Activated naive CD4-positive, alpha-beta T cell treated with anti-CD3 and anti-CD28 coated beads, Interleukin-2, amount 50 U/mL, for 72 hours (primary cell): ENCODE data around the gene SFXN3. TPM values are rescaled to one million over a fixed set of nuclear protein-coding genes. Genes with fewer than 3 reads are reported as not detected.
A peak's percentile ranks its signal among the peaks of the same experiment; 100 is the strongest.
"Not testable (repeated sequence)": the region's sequence is repeated elsewhere in the genome, so short reads cannot be mapped to it uniquely, and the experiment has no call there.

ENCODE experiments used
- ATAC-seq, 2 donors: fragments of 150-1000 bp; cut with Tn5 transposase; 2 replicates each; pipeline ENCODE4 v1.10.0; 2021; ENCODE audit warnings: mild to moderate bottlenecking in 2 of 2, moderate library complexity in 2 of 2
- DNase-seq, 2 donors: peaks; one replicate each; pipeline ENCODE4 v3.0.0; 2021 to 2022; ENCODE audit warnings: low spot score in 2 of 2
- H3K27ac Mint-ChIP-seq, 2 donors: one replicate each; pipeline ENCODE4 v1.8.0; 2022; ENCODE audit warnings: mild to moderate bottlenecking in 2 of 2, mixed read lengths in 2 of 2
- H3K36me3 Mint-ChIP-seq, 2 donors: one replicate each; pipeline ENCODE4 v1.8.0; 2022; ENCODE audit warnings: mixed read lengths in 2 of 2
- H3K9me3 Mint-ChIP-seq, 2 donors: one replicate each; pipeline ENCODE4 v1.8.0; 2022; ENCODE audit warnings: mixed read lengths in 2 of 2
- total RNA-seq, 2 donors: library from RNA; stranded (reverse); gene quantifications; one replicate each; pipeline ENCODE4 v1.2.3, GENCODE V29; 2022

The SFXN3 gene
- total RNA-seq, 2 donors from 2014 or later = 36.9 to 43.9 TPM

GRCh38 chr10:101022967-101023705, 7.9 kb upstream of the SFXN3 start:
- H3K9me3 Mint-ChIP-seq = no peaks in the 10 kb centered on the region
- DNase-seq (no peak), ATAC-seq (no peak)
- H3K36me3 Mint-ChIP-seq = no peaks in the 10 kb centered on the region
- H3K27ac Mint-ChIP-seq = peak overlapping the region in 1 of 2 donors; percentile 50

GRCh38 chr10:101027106-101027720, 3.8 kb upstream of the SFXN3 start:
- no peaks in the 10 kb centered on the region for H3K36me3 Mint-ChIP-seq
- no peak for ATAC-seq
- H3K9me3 Mint-ChIP-seq = no peaks in the 10 kb centered on the region
- H3K27ac Mint-ChIP-seq = no peak overlapping the region
- no peak for DNase-seq

- Mint-ChIP-seq H3K27ac (no peak overlapping the region), H3K9me3 (no peaks in the 10 kb centered on the region), H3K36me3 (no peaks in the 10 kb centered on the region)
- DNase-seq = no peak
- ATAC-seq = no peak
These were observed 2.3 kb upstream of the SFXN3 start for GRCh38 chr10:101028446-101029337.

DNA sequence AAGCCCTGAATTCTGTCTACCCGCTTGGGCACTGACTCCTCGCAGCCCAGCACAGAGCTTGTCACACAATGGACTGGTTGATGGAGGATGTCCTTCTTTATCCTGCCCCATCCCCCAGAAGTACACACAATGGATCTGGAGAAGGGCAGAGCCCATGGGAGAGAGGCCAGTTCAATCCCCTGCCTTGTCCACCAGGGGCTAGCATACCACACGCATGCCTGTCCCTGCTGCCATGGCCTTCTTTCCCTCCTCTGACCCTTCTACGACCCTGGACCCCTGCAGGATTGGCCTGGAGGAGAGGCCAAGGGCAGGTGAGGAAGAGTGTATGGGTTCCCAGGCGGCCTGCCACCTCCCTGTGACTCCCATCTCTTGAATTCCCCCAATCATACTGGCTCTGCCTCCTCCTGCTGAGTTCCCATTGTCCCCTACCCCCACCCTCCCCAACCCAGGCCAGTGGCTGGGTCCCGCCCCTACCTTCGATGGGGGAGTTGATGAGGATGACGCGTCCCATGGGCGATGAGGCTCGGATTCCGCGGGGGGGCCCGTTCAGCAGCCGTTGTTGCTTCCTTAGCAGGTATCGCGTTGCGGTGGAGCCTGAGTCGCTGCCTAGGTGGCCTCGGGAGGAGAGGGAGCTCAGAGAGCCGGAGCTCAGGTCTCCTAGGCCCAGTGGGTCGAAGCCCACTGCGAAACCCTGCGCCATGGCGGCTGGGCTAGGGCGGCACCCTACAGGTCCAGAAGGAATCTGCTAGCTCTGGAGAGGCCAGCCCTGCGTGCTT, 1.3 kb upstream of the SFXN3 start:
- Mint-ChIP-seq H3K27ac (no peak overlapping the region), H3K9me3 (no peaks in the 10 kb centered on the region), H3K36me3 (no peaks in the 10 kb centered on the region)
- DNase-seq (no peak), ATAC-seq (no peak)

- no peaks in the 10 kb centered on the region for H3K9me3 Mint-ChIP-seq
- no peaks in the 10 kb centered on the region for H3K36me3 Mint-ChIP-seq
- H3K27ac Mint-ChIP-seq = peak overlapping the region in 1 of 2 donors; percentile 86
- ATAC-seq (no peak), DNase-seq (no peak)
These were observed 422 bp upstream of the SFXN3 start for GRCh38 chr10:101030496-101031127.

DNA sequence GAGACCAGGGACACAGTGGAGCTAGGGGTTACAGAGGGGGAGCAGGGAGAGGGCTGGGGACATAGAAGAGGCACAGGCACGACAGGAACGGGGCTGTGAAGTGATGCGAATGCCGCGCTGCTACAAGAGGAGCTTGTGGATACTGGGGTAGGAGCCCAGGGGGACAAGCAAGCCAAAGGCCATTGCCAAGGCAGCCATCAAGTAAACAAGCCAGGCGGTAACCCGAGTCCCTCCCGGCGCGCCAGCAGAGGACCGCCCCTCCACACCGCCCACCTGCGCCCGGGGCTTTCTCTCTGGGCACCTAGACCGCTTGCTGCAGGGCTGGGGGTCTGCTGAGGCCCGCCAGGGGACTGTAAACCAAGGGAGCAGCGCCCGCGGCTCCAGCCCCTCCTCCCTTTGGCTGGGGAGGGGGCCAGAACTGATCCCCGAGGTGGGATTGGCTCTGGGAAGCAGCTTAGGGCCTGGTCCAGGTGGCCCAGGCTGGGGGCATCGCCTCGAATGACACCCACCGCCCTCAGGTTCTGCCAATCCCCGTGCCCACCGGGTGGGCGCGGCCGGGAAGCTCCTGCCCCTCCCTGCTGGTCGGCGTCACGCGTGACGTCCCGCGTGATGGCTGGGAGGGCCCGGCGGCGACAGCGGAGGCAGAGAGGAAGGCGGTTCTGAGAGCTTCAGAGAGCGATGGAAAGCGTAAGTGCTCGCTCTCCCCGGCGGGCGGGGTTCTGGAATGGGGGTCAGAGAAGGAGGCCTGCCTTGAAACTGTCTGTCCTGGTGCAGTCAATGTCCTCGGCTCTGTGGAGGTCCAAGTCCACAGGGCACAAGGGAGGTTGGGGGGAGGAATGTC, 982 bp downstream of the SFXN3 start:
- peak; percentile 65 to 66 for DNase-seq
- no peaks in the 10 kb centered on the region for H3K9me3 Mint-ChIP-seq
- H3K36me3 Mint-ChIP-seq = no peaks in the 10 kb centered on the region
- peak overlapping the region; percentile 85 to 86 for H3K27ac Mint-ChIP-seq
- peak; percentile 42 to 56 for ATAC-seq

DNA sequence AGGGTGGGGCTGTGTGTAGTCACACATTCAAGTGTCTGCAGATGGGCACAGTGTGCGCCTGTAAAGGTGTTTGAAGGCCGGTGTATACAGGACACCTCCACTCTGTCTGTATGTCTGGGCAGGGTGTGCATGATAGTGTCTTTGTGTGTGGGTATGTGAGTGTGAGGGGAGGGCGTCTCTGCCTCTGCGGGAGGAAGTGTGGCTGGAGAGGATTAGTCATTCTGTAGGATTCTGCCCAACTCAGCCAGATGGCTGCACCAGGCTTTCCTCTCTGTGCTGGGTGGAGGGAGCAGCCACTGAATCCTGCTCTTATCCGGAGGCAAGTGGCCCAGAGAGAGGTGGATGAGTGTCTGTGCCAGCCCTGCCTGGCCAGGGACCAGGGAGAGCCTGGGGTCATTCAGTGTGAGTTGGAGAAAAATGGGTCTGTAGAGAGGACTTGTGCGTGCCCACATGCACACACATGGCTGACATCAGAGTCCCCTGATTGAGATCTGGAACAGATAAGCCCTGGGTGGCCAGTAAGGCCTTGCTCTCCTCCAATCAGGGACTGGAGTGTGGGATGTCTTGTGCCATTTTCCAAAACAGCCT, 1.7 kb downstream of the SFXN3 start:
- H3K27ac Mint-ChIP-seq = peak overlapping the region; percentile 83 to 86
- no peaks in the 10 kb centered on the region for H3K9me3 Mint-ChIP-seq
- ATAC-seq (peak; percentile 60 to 75), DNase-seq (peak; percentile 49 to 78)
- no peaks in the 10 kb centered on the region for H3K36me3 Mint-ChIP-seq

DNA sequence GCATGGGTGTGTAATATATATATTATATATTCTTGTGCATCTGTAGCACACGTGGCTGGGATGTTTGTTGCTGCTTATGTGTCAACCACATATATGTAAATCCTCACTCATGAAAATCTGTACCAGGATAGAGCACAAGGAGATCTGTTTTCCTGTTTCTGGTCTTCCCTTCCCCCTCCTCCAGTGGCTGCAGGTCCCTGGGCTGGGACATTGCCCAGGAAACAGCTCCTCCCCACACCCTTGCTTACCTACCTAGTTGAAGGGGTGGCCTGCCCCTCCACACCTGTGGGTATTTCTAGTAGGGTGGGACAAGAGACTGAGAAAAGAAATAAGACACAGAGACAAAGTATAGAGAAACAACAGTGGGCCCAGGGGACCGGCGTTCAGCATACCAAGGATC, 2.2 kb downstream of the SFXN3 start:
- peak overlapping the region in 1 of 2 donors; percentile 86 for H3K27ac Mint-ChIP-seq
- no peaks in the 10 kb centered on the region for H3K36me3 Mint-ChIP-seq
- no peak for ATAC-seq
- H3K9me3 Mint-ChIP-seq = no peaks in the 10 kb centered on the region
- no peak for DNase-seq

DNA sequence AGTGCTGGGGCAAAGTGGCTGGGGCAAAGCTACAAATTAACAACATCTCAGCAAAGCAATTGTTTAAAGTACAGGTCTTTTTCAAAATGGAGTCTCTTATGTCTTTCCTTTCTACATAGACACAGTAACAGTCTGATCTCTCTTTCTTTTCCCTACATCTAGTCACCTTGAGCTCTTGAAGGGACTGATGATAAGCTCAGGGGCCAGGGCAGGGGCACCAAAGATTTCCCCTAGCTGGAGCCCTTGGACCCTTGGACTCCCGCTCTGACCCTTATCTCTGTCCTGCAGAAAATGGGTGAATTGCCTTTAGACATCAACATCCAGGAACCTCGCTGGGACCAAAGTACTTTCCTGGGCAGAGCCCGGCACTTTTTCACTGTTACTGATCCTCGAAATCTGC, 3.4 kb downstream of the SFXN3 start:
- H3K27ac Mint-ChIP-seq, H3K36me3 Mint-ChIP-seq, ATAC-seq, H3K9me3 Mint-ChIP-seq, DNase-seq: not testable (repeated sequence)

- no peak for ATAC-seq
- H3K36me3 Mint-ChIP-seq = no peaks in the 10 kb centered on the region
- no peak for DNase-seq
- H3K27ac Mint-ChIP-seq = no peak overlapping the region
- no peaks in the 10 kb centered on the region for H3K9me3 Mint-ChIP-seq
These were observed 4.3 kb downstream of the SFXN3 start for GRCh38 chr10:101035314-101035713.

- ATAC-seq (no peak), DNase-seq (no peak)
- Mint-ChIP-seq H3K27ac (no peak overlapping the region), H3K9me3 (no peaks in the 10 kb centered on the region), H3K36me3 (no peaks in the 10 kb centered on the region)
These were observed 5.1 kb downstream of the SFXN3 start for GRCh38 chr10:101035916-101036702.

GRCh38 chr10:101036726-101037125, 5.7 kb downstream of the SFXN3 start:
- ATAC-seq (no peak), DNase-seq (no peak)
- Mint-ChIP-seq H3K36me3 (no peaks in the 10 kb centered on the region), H3K27ac (no peak overlapping the region), H3K9me3 (no peaks in the 10 kb centered on the region)

GRCh38 chr10:101038484-101038883, 7.5 kb downstream of the SFXN3 start:
- Mint-ChIP-seq H3K36me3 (no peaks in the 10 kb centered on the region), H3K9me3 (no peaks in the 10 kb centered on the region), H3K27ac (no peak overlapping the region)
- ATAC-seq (no peak), DNase-seq (no peak)

- no peak overlapping the region for H3K27ac Mint-ChIP-seq
- no peak for DNase-seq
- H3K9me3 Mint-ChIP-seq = no peaks in the 10 kb centered on the region
- no peak for ATAC-seq
- H3K36me3 Mint-ChIP-seq = no peaks in the 10 kb centered on the region
These were observed 9.0 kb downstream of the SFXN3 start for GRCh38 chr10:101040061-101040460.
